ENCODE results near the gene WDR64. TPM values are rescaled to one million over a fixed set of nuclear protein-coding genes. Genes with fewer than 3 reads are reported as not detected.
A peak's percentile ranks its signal among the peaks of the same experiment; 100 is the strongest.

The WDR64 gene
- total and polyA plus RNA-seq, 2 of the 13 experiments (the other 11 are each of a cell fraction or from before 2014, with no cell fraction given) = not detected

DNA sequence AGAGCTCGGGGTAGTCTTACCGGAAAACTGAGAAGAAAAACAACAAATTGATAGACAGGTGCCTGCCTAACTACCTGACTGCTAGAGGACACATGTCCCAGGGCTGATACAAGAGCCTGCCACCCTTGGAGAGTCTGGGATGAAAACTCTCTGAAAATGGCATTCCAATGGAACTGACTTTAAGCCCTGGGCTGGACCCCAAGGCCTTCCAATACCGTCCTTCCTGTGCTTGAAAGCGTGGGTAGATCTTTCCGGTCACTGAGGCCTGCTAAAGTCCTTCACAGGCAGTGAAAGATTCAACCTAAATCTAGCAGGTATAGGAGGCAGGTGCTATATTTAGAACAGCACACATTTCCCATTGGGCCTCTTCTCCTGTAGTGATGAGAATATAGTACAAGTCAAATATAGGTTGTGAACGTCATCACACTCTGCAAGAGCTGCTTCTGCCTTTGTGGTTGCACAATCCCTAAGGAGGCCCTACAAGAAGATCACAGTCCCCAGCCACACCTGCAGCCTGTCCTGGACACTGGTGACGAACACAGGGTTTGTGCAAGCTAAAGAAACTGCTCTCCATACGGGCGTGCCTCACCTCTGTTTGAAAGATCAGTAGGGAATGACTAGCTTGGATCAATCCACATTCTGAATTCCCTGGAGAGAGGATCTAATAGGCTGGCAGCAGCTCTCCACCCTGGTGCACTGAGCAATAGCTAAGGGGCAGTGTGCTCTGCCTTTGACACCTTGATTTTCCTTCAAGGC lies 11.0 kb upstream of the WDR64 start (continued):
- TF ChIP-seq IKZF5 (CRISPR knock-in tag; IDR thresholded peaks at IDR 0.05) (0 out of 2 replicates have a peak, but pooled peaks have one; percentile 12), ZMYM3 (CRISPR knock-in tag; IDR thresholded peaks at IDR 0.05) (peak; percentile 14; the same call in 1 of the 2 replicates), RFX5 (IDR thresholded peaks at IDR 0.05; ENCODE audit: low read depth, low read length) (peak; percentile 88), DNMT3B (CRISPR knock-in tag; conservative IDR thresholded peaks at IDR 0.05) (no peak), PHF21A (CRISPR knock-in tag; IDR thresholded peaks at IDR 0.05) (no peak), RBM39 (IDR thresholded peaks at IDR 0.05; ENCODE audit: low read depth, low read length, poor library complexity, severe bottlenecking) (no peak), MAX (IDR thresholded peaks at IDR 0.05) (peak; percentile 8; the same call in 1 of the 2 replicates), CREB1 (IDR thresholded peaks at IDR 0.05) (peak; percentile 18; the same call in 1 of the 2 replicates), CREB1 (CRISPR knock-in tag; IDR thresholded peaks at IDR 0.05) (peak; percentile 48; the same call in 1 of the 2 replicates), CREM (IDR thresholded peaks at IDR 0.05) (0 out of 2 replicates have a peak, but pooled peaks have one; percentile 17), CREM (CRISPR knock-in tag; IDR thresholded peaks at IDR 0.05) (no peak), ARNTL (CRISPR knock-in tag; IDR thresholded peaks at IDR 0.05) (0 out of 2 replicates have a peak, but pooled peaks have one; percentile 25), FOXC1 (CRISPR knock-in tag; IDR thresholded peaks at IDR 0.05; ENCODE audit: borderline replicate concordance) (no peak), SYNCRIP (IDR thresholded peaks at IDR 0.05; ENCODE audit: insufficient read depth, low read depth, low read length) (no peak), ZSCAN29 (CRISPR knock-in tag; conservative IDR thresholded peaks at IDR 0.05) (0 out of 2 replicates have a peak, but pooled peaks have one; percentile 46), IRF1 (CRISPR knock-in tag; IDR thresholded peaks at IDR 0.05; ENCODE audit: low read depth) (no peak), SIX4 (CRISPR knock-in tag; IDR thresholded peaks at IDR 0.05) (no peak), ZNF574 (CRISPR knock-in tag; IDR thresholded peaks at IDR 0.05) (no peak), PHF5A (CRISPR knock-in tag; IDR thresholded peaks at IDR 0.05; ENCODE audit: low read depth, unreplicated experiment) (no peak), SRF (IDR thresholded peaks at IDR 0.05; ENCODE audit: low read depth, low read length) (no peak), ZBTB20 (CRISPR knock-in tag; IDR thresholded peaks at IDR 0.05; ENCODE audit: borderline replicate concordance, low read depth) (0 out of 2 replicates have a peak, but pooled peaks have one; percentile 1)
- TF ChIP-seq, protein P1, sequence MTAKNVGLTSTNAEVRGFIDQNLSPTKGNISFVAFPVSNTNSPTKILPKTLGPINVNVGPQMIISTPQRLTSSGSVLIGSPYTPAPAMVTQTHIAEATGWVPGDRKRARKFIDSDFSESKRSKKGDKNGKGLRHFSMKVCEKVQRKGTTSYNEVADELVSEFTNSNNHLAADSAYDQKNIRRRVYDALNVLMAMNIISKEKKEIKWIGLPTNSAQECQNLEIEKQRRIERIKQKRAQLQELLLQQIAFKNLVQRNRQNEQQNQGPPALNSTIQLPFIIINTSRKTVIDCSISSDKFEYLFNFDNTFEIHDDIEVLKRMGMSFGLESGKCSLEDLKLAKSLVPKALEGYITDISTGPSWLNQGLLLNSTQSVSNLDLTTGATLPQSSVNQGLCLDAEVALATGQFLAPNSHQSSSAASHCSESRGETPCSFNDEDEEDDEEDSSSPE (CRISPR knock-in tag; IDR thresholded peaks at IDR 0.05) = no peak
- TF ChIP-seq, protein P2, sequence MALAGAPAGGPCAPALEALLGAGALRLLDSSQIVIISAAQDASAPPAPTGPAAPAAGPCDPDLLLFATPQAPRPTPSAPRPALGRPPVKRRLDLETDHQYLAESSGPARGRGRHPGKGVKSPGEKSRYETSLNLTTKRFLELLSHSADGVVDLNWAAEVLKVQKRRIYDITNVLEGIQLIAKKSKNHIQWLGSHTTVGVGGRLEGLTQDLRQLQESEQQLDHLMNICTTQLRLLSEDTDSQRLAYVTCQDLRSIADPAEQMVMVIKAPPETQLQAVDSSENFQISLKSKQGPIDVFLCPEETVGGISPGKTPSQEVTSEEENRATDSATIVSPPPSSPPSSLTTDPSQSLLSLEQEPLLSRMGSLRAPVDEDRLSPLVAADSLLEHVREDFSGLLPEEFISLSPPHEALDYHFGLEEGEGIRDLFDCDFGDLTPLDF (CRISPR knock-in tag; IDR thresholded peaks at IDR 0.05) = no peak
